Erythroblast (primary cell): Measurements from ENCODE around the gene SGK1.

ENCODE experiments used
- DNase-seq, 2 experiments: peaks; one replicate each; lab custom pipeline; 2025; lab: John Stamatoyannopoulos, UW
- GATA1 ChIP-seq: IDR thresholded peaks from 2 replicates; pipeline ENCODE4 v1.6.1; 2011; ENCODE audit warnings: low read depth, mild to moderate bottlenecking, control low read depth, low read length, moderate library complexity
- POLR2A ChIP-seq: IDR thresholded peaks from 2 replicates; pipeline ENCODE4 v1.6.1; 2011; ENCODE audit warnings: mild to moderate bottlenecking, low read length

Gene SGK1

GRCh38 chr6:134168590-134169208, 149.2 kb downstream of the SGK1 start:
- DNase-seq, result no peak
- no peak for TF ChIP-seq GATA1

- no peak for DNase-seq
- TF ChIP-seq GATA1, result no peak
- no peak for TF ChIP-seq POLR2A
Observed at GRCh38 chr6:134166511-134167261, 151.2 kb downstream of the SGK1 start.

- TF ChIP-seq POLR2A (no peak), GATA1 (no peak)
- DNase-seq, result no peak
Observed at GRCh38 chr6:134165561-134166201, 152.2 kb downstream of the SGK1 start.

- DNase-seq, result no peak
- TF ChIP-seq POLR2A (no peak), GATA1 (no peak)
Observed at GRCh38 chr6:134164300-134164699, 153.6 kb downstream of the SGK1 start.

GRCh38 chr6:134162932-134163331, 155.0 kb downstream of the SGK1 start:
- TF ChIP-seq POLR2A (no peak), GATA1 (no peak)

GRCh38 chr6:134161041-134161440, 156.9 kb downstream of the SGK1 start:
- TF ChIP-seq POLR2A, result no peak
- no peak for TF ChIP-seq GATA1
- DNase-seq, result no peak

More at GRCh38 chr6:134162932-134163331, 155.0 kb downstream of the SGK1 start:
- no peak for DNase-seq

- no peak for DNase-seq
- TF ChIP-seq POLR2A (no peak), GATA1 (no peak)
Observed at GRCh38 chr6:134152767-134153485, 165.0 kb downstream of the SGK1 start.

- TF ChIP-seq GATA1 (no peak), POLR2A (no peak)
Observed at GRCh38 chr6:134148566-134148965, 169.3 kb downstream of the SGK1 start.

GRCh38 chr6:134147034-134147533, 170.8 kb downstream of the SGK1 start:
- TF ChIP-seq GATA1 (no peak), POLR2A (no peak)
- DNase-seq, result no peak

More at GRCh38 chr6:134148566-134148965, 169.3 kb downstream of the SGK1 start:
- DNase-seq, result no peak

- DNase-seq, result no peak
- TF ChIP-seq GATA1, result no peak
- no peak for TF ChIP-seq POLR2A
Observed at GRCh38 chr6:134146268-134147033, 171.5 kb downstream of the SGK1 start.

GRCh38 chr6:134145786-134146185, 172.1 kb downstream of the SGK1 start:
- TF ChIP-seq GATA1, result no peak
- no peak for TF ChIP-seq POLR2A
- no peak for DNase-seq

- no peak for DNase-seq
- TF ChIP-seq GATA1 (no peak), POLR2A (no peak)
Observed at GRCh38 chr6:134138226-134138975, 179.5 kb downstream of the SGK1 start.

- TF ChIP-seq POLR2A (no peak), GATA1 (no peak)
- DNase-seq, result no peak
Observed at GRCh38 chr6:134134654-134135053, 183.3 kb downstream of the SGK1 start.
